Activated gamma-delta T cell treated with anti-CD3 and anti-CD28 coated beads, Interleukin-2, amount 50 U/mL, for 16 hours (primary cell): Measurements from ENCODE around the gene UFSP1.

ENCODE experiments used
- DNase-seq: peaks from one replicate; pipeline ENCODE4 v3.0.0-alpha.2; 2020; ENCODE audit warnings: low read depth

UFSP1 gene

GRCh38 chr7:100880645-100881044 is 8.9 kb downstream of the UFSP1 start:
- no peak for DNase-seq

GRCh38 chr7:100879685-100880261 is 9.7 kb downstream of the UFSP1 start:
- no peak for DNase-seq

GRCh38 chr7:100878685-100879084 is 10.8 kb downstream of the UFSP1 start:
- no peak for DNase-seq

- no peak for DNase-seq
These were observed 11.5 kb downstream of the UFSP1 start for GRCh38 chr7:100878013-100878412.

- DNase-seq, result no peak
These were observed 14.2 kb downstream of the UFSP1 start for GRCh38 chr7:100875356-100875751.

GRCh38 chr7:100874577-100875355 is 14.7 kb downstream of the UFSP1 start, which contains the start of gene SRRT:
SRRT (plus strand) TSS chr7:100875103; CDS start chr7:100875591, 488 bp downstream.
- peak; percentile 97 for DNase-seq

- no peak for DNase-seq
These were observed 15.3 kb downstream of the UFSP1 start for GRCh38 chr7:100874300-100874576.

GRCh38 chr7:100873599-100874299 is 15.8 kb downstream of the UFSP1 start:
- DNase-seq, result no peak

GRCh38 chr7:100867776-100868485 is 21.6 kb downstream of the UFSP1 start:
- DNase-seq, result no peak

- DNase-seq, result no peak
These were observed 22.3 kb downstream of the UFSP1 start, which contains the start of gene TRIP6 for GRCh38 chr7:100867040-100867775. TRIP6 (plus strand) TSS chr7:100867387; CDS start chr7:100867498, 111 bp downstream.

GRCh38 chr7:100866729-100867039 is 22.8 kb downstream of the UFSP1 start:
- DNase-seq, result no peak

GRCh38 chr7:100865938-100866728 is 23.4 kb downstream of the UFSP1 start:
- DNase-seq, result no peak

GRCh38 chr7:100865372-100865911 is 24.1 kb downstream of the UFSP1 start:
- DNase-seq, result no peak

GRCh38 chr7:100864263-100864845 is 25.2 kb downstream of the UFSP1 start:
- no peak for DNase-seq

GRCh38 chr7:100863406-100863950 is 26.0 kb downstream of the UFSP1 start:
- DNase-seq, result no peak

- DNase-seq, result no peak
These were observed 27.9 kb downstream of the UFSP1 start for GRCh38 chr7:100861616-100861985.

- DNase-seq, result no peak
These were observed 28.6 kb downstream of the UFSP1 start for GRCh38 chr7:100860702-100861615.

- DNase-seq, result no peak
These were observed 29.7 kb downstream of the UFSP1 start for GRCh38 chr7:100859856-100860255.

- no peak for DNase-seq
These were observed 32.6 kb downstream of the UFSP1 start for GRCh38 chr7:100856871-100857282.
